SK-N-SH (cell line): Measurements from ENCODE around the gene PHF14. TPM values are rescaled to one million over a fixed set of nuclear protein-coding genes. Genes with fewer than 3 reads are reported as not detected.

Experiments
- CTCF ChIA-PET: fragments of 300-600, 350-600 bp; formaldehyde crosslinking; extraction: SDS; loops from one replicate; lab custom pipeline; 2021; lab: Yijun Ruan, JAX
- POLR2A ChIA-PET: fragments of 350-600 bp; sonication (Branson Sonifier 250); formaldehyde crosslinking; extraction: SDS; loops from one replicate; lab custom pipeline; 2020; ENCODE audit warnings: antibody characterized with exemption, inconsistent platforms; lab: Yijun Ruan, JAX
- DNase-seq: peaks from one replicate; pipeline ENCODE4 v3.0.0; 2012
- H2AFZ ChIP-seq: fragments of 200-600 bp; sonication (generic); 2 replicates; pipeline ENCODE4 v1.8.1; 2016; ENCODE audit warnings: antibody characterized with exemption, mild to moderate bottlenecking, low read depth
- H3F3A ChIP-seq: fragments of 200-600 bp; sonication (generic); replicated peaks from 2 replicates; pipeline ENCODE3; 2016; ENCODE audit warnings: antibody characterized with exemption, mild to moderate bottlenecking; ENCODE audit not compliant: insufficient read depth
- H3K27ac ChIP-seq, 2 experiments: fragments of 200-500 bp in 1 of 2; fragments of 200-600 bp in 1 of 2; sonication (Bioruptor generic) in 1 of 2; sonication (generic), shearing (Covaris generic) in 1 of 2; 2 replicates each; pipeline versions ENCODE4 v1.5.1 to v1.6.1; 2014 to 2016; ENCODE audit warnings: low read depth in 2 of 2, inconsistent platforms in 1 of 2, low read length in 1 of 2, mild to moderate bottlenecking in 1 of 2, mixed read lengths in 1 of 2
- H3K27me3 ChIP-seq: fragments of 200-600 bp; sonication (generic), shearing (Covaris generic); 2 replicates; pipeline ENCODE4 v1.6.1; 2016; ENCODE audit warnings: mixed run types; ENCODE audit not compliant: insufficient read depth
- H3K36me3 ChIP-seq, 2 experiments: fragments of 200-500 bp in 1 of 2; fragments of 200-600 bp in 1 of 2; sonication (Bioruptor generic) in 1 of 2; sonication (generic) in 1 of 2; replicated peaks in 1 of 2; 2 replicates each; pipeline versions ENCODE3 to v1.5.1; 2014 to 2016; ENCODE audit warnings: low read length in 1 of 2, mild to moderate bottlenecking in 1 of 2; ENCODE audit not compliant: insufficient read depth in 2 of 2, control insufficient read depth in 1 of 2
- H3K4me1 ChIP-seq, 2 experiments: fragments of 200-500 bp in 1 of 2; fragments of 200-600 bp in 1 of 2; sonication (Bioruptor generic) in 1 of 2; sonication (generic), shearing (Covaris generic) in 1 of 2; 2 replicates each; pipeline versions ENCODE4 v1.5.1 to v1.6.1; 2014 to 2016; ENCODE audit warnings: low read depth in 1 of 2, low read length in 1 of 2, mixed run types in 1 of 2; ENCODE audit not compliant: insufficient read depth in 2 of 2, control insufficient read depth in 1 of 2
- H3K4me2 ChIP-seq: fragments of 200-600 bp; sonication (generic), shearing (Covaris generic); 2 replicates; pipeline ENCODE4 v1.6.1; 2017; ENCODE audit warnings: mixed run types
- H3K4me3 ChIP-seq, 2 experiments: fragments of 200-500 bp in 1 of 2; fragments of 200-600 bp in 1 of 2; sonication (Bioruptor generic) in 1 of 2; sonication (generic), shearing (Covaris generic) in 1 of 2; 2 replicates each; pipeline versions ENCODE4 v1.5.1 to v1.8.1; 2014 to 2016; ENCODE audit warnings: low read depth in 2 of 2, inconsistent platforms in 1 of 2, low read length in 1 of 2, mild to moderate bottlenecking in 1 of 2, mixed read lengths in 1 of 2, moderate library complexity in 1 of 2
- H3K79me2 ChIP-seq: fragments of 200-600 bp; sonication (generic); 2 replicates; pipeline ENCODE4 v1.8.1; 2017; ENCODE audit warnings: mild to moderate bottlenecking; ENCODE audit not compliant: insufficient read depth
- H3K9ac ChIP-seq: fragments of 200-600 bp; sonication (generic); 2 replicates; pipeline ENCODE4 v1.6.1; 2017; ENCODE audit warnings: mixed run types
- H3K9me2 ChIP-seq: fragments of 200-600 bp; sonication (generic); 2 replicates; pipeline ENCODE4 v1.6.1; 2017; ENCODE audit warnings: mixed run types
- H3K9me3 ChIP-seq: fragments of 200-600 bp; sonication (generic); 2 replicates; pipeline ENCODE4 v1.6.1; 2017; ENCODE audit warnings: mixed run types, mild to moderate bottlenecking, moderate library complexity
- H4K20me1 ChIP-seq: fragments of 200-600 bp; sonication (generic); 2 replicates; pipeline ENCODE4 v1.6.1; 2017; ENCODE audit warnings: mild to moderate bottlenecking, mixed run types; ENCODE audit not compliant: insufficient read depth
- CHD2 ChIP-seq: fragments of 150-350 bp; IDR thresholded peaks from 2 replicates; pipeline ENCODE4 v1.6.1; 2018; ENCODE audit warnings: low read length; ENCODE audit not compliant: partially characterized antibody
- ELF1 ChIP-seq: IDR thresholded peaks from 2 replicates; pipeline ENCODE4 v1.4.0; 2012
- FOXJ3 ChIP-seq: sonication (generic); formaldehyde crosslinking; IDR thresholded peaks from 2 replicates; pipeline ENCODE4 v1.5.1; 2020; ENCODE audit warnings: mild to moderate bottlenecking, missing genetic modification reagents
- GABPA ChIP-seq: IDR thresholded peaks from 2 replicates; pipeline ENCODE4 v1.4.0; 2012; ENCODE audit warnings: low read depth, mild to moderate bottlenecking
- GATA2 ChIP-seq: sonication (generic); formaldehyde crosslinking; IDR thresholded peaks from 2 replicates; pipeline ENCODE4 v1.5.0; 2020; ENCODE audit warnings: mild to moderate bottlenecking, missing genetic modification reagents
- JUND ChIP-seq: IDR thresholded peaks from 2 replicates; pipeline ENCODE4 v1.4.0; 2012
- MEF2A ChIP-seq: IDR thresholded peaks from 2 replicates; pipeline ENCODE4 v1.4.0; 2012; ENCODE audit warnings: low read depth, borderline replicate concordance
- POLR2AphosphoS5 ChIP-seq: IDR thresholded peaks from 2 replicates; pipeline ENCODE4 v1.6.1; 2012; ENCODE audit warnings: low read depth, low read length
- RCOR1 ChIP-seq: fragments of 150-350 bp; IDR thresholded peaks from 2 replicates; pipeline ENCODE4 v1.6.1; 2017; ENCODE audit warnings: antibody characterized with exemption, low read length
- REST ChIP-seq: IDR thresholded peaks from 2 replicates; pipeline ENCODE4 v1.6.1; 2012; ENCODE audit warnings: mild to moderate bottlenecking, low read depth, low read length, moderate library complexity
- RXRA ChIP-seq: IDR thresholded peaks from 2 replicates; pipeline ENCODE4 v1.4.0; 2012; ENCODE audit warnings: low read depth, mild to moderate bottlenecking, borderline replicate concordance
- SIN3A ChIP-seq: IDR thresholded peaks from 2 replicates; pipeline ENCODE4 v1.6.1; 2012; ENCODE audit warnings: low read depth, mild to moderate bottlenecking, low read length, moderate library complexity, borderline replicate concordance
- TEAD4 ChIP-seq: IDR thresholded peaks from 2 replicates; pipeline ENCODE4 v1.4.0; 2012; ENCODE audit warnings: mild to moderate bottlenecking, borderline replicate concordance; ENCODE audit not compliant: insufficient read depth
- USF2 ChIP-seq: fragments of 150-350 bp; IDR thresholded peaks from 2 replicates; pipeline ENCODE4 v1.6.1; 2017; ENCODE audit warnings: antibody characterized with exemption, low read length, low read depth, borderline replicate concordance
- WGBS: methylation state at CpG from one replicate; pipeline ENCODE4 v1.1.6; 2017; ENCODE audit warnings: low lambda C conversion rate; 5-methylcytosine and 5-hydroxymethylcytosine counted together
- polyA plus RNA-seq, 3 experiments: library from polyadenylated mRNA; depleted of rRNA; stranded (reverse); fragments of >200 nt; gene quantifications; 2 replicates each; pipeline ENCODE4 v1.2.3, GENCODE V29; 2012
- TF ChIP-seq, protein P1 (sequence below): IDR thresholded peaks from 2 replicates; pipeline ENCODE4 v1.4.0; 2012; ENCODE audit warnings: low read depth

The PHF14 gene
- polyA plus RNA-seq, 1 of the 3 experiments (the other 2 are of a cell fraction), result 19.2 TPM

DNA sequence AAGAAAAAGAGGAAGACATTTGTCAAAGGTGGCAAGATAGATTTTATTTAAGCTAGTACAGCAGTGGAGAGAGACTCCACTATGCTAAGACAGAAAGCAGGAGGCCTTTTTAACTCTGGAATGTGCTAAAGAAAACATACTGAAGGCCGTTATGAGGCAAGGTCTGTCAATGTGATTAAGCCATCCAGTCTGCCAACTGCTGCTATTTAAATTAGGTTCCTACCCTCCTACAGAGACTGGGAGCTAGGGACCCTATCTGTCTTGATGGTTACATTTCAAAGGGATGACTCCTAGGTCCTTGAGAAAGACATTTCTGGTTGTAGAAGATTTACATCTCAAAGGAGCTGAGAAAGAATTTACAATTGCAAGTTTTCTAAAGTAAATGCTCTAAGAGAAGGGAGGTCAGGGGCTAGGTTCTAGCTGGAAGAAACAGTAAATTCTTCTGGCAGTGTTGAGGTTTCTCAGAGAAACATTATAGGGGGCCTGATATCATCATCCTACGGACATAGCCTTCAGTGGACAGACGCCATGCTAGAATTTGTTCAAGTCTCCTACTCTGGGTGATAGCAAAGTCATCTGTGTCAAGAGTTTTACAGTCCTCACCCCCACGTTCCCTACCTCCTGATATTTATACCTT is 211.6 kb downstream of the PHF14 start:
- H3K9me2 ChIP-seq, result no peaks in the 10 kb centered on the region
- H3K79me2 ChIP-seq, result no peaks in the 10 kb centered on the region
- H3K4me3 ChIP-seq, result no peak overlapping the region
- no peaks in the 10 kb centered on the region for H3K4me1 ChIP-seq
- no peaks in the 10 kb centered on the region for H3K36me3 ChIP-seq
- H3K9me3 ChIP-seq, result no peaks in the 10 kb centered on the region
- ChIA-PET POLR2A (interaction anchor here (0.6 kb wide), 1 partner anchor 178 kb away, joined by 3 read pairs; no protein-coding TSS in a partner anchor), CTCF (interaction anchor here (1.4 kb wide), 1 partner anchor 23 kb away, joined by 3 read pairs; no protein-coding TSS in a partner anchor)
- no peaks in the 10 kb centered on the region for H3K27me3 ChIP-seq
- H3F3A ChIP-seq, result no peaks in the 10 kb centered on the region
- 43% methylated on average over 4 of the region's 4 CpGs for WGBS
- no peak overlapping the region for H2AFZ ChIP-seq
- H3K27ac ChIP-seq, result no peak overlapping the region
- no peak overlapping the region for H3K9ac ChIP-seq
- H3K4me2 ChIP-seq, result no peak overlapping the region
- DNase-seq, result no peak
- TF ChIP-seq MEF2A (no peak), REST (no peak), RXRA (no peak), TEAD4 (no peak), CHD2 (no peak), GATA2 (CRISPR knock-in tag) (no peak), USF2 (no peak), ELF1 (no peak)
- TF ChIP-seq, protein P1, sequence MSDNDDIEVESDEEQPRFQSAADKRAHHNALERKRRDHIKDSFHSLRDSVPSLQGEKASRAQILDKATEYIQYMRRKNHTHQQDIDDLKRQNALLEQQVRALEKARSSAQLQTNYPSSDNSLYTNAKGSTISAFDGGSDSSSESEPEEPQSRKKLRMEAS, result no peak
- no peaks in the 10 kb centered on the region for H4K20me1 ChIP-seq

GRCh38 chr7:11188529-11189310 is 215.0 kb downstream of the PHF14 start:
- 83% methylated on average over 8 of the region's 8 CpGs for WGBS
- no peak for DNase-seq
- Histone ChIP-seq H3K27ac (no peak overlapping the region), H3K36me3 (no peaks in the 10 kb centered on the region), H3F3A (no peaks in the 10 kb centered on the region), H3K9me3 (no peaks in the 10 kb centered on the region), H3K9ac (no peak overlapping the region), H2AFZ (no peak overlapping the region), H3K4me3 (no peak overlapping the region), H3K27me3 (no peaks in the 10 kb centered on the region), H3K79me2 (no peaks in the 10 kb centered on the region), H3K4me2 (no peak overlapping the region), H4K20me1 (no peaks in the 10 kb centered on the region), H3K4me1 (peaks cover 0 to 8% of the 10 kb centered on the region in 2 experiments; a peak in 2 of 4 replicates), H3K9me2 (no peaks in the 10 kb centered on the region)
- ChIA-PET POLR2A (no interaction called here), CTCF (interaction anchor here (2.8 to 3.7 kb wide), 2 partner anchors 14 to 23 kb away, joined by 12 to 18 read pairs; no protein-coding TSS in a partner anchor)
- TF ChIP-seq GABPA (no peak), USF2 (no peak), ELF1 (no peak), SIN3A (no peak), RCOR1 (no peak), JUND (no peak), MEF2A (no peak), CHD2 (no peak), POLR2AphosphoS5 (no peak), FOXJ3 (CRISPR knock-in tag) (no peak)
- TF ChIP-seq, protein P1, result no peak
